ENCODE measurements around the gene NDUFC1. TPM values are rescaled to one million over a fixed set of nuclear protein-coding genes. Genes with fewer than 3 reads are reported as not detected.

Gene NDUFC1
- total RNA-seq, 4 donors from 2014 or later = 7.6 to 68.0 (median 35.3) TPM

DNA sequence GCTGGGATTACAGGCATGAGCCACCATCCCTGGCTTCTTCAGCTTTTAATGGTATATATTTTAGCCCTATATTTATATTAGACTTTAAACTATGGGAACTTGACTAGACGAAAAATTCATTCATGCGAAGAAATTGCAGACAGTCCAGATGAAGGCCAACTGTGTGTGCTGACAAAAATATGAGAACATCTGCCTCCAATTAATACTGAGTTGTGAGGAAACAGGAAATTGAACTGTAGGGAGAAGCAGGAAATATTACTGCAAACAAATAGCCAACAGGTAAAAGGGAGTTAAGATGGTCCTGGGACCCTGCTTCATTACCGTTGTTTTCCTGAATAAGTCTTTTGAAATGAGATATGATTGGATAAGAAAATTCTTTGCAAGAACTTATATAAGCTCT, 48.6 kb downstream of the NDUFC1 start:
- Histone ChIP-seq H3K9me3 (no peaks in the 10 kb centered on the region), H3K27ac (no peak overlapping the region), H3K36me3 (no peaks in the 10 kb centered on the region), H3K4me3 (no peak overlapping the region), H3K4me1 (no peaks in the 10 kb centered on the region), H3K27me3 (no peaks in the 10 kb centered on the region)
- TF ChIP-seq EP300 (IDR thresholded peaks at IDR 0.05; ENCODE audit: low read depth) (no peak), POLR2AphosphoS5 (IDR thresholded peaks at IDR 0.05) (no peak), POLR2A (IDR thresholded peaks at IDR 0.05) (no peak)
- TF ChIP-seq, protein P1, sequence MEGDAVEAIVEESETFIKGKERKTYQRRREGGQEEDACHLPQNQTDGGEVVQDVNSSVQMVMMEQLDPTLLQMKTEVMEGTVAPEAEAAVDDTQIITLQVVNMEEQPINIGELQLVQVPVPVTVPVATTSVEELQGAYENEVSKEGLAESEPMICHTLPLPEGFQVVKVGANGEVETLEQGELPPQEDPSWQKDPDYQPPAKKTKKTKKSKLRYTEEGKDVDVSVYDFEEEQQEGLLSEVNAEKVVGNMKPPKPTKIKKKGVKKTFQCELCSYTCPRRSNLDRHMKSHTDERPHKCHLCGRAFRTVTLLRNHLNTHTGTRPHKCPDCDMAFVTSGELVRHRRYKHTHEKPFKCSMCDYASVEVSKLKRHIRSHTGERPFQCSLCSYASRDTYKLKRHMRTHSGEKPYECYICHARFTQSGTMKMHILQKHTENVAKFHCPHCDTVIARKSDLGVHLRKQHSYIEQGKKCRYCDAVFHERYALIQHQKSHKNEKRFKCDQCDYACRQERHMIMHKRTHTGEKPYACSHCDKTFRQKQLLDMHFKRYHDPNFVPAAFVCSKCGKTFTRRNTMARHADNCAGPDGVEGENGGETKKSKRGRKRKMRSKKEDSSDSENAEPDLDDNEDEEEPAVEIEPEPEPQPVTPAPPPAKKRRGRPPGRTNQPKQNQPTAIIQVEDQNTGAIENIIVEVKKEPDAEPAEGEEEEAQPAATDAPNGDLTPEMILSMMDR (IDR thresholded peaks at IDR 0.05) = no peak
- intact Hi-C loops (cut with DNase I; ENCODE audit: low total_unique reads) (no loop called here), in situ Hi-C loops (cut with MboI; ENCODE audit: low pct_ligation_motif_present in 1 of 4, low pct_unique_long_range_greater_than_20kb in 1 of 4, low sequenced_read_pairs in 3 of 4) (no loop called here)
- DNase-seq = no peak
- 86 to 98% methylated on average over 3 of the region's 3 CpGs for WGBS, 2 donors (ENCODE audit: low coverage in 1 of 2)

DNA sequence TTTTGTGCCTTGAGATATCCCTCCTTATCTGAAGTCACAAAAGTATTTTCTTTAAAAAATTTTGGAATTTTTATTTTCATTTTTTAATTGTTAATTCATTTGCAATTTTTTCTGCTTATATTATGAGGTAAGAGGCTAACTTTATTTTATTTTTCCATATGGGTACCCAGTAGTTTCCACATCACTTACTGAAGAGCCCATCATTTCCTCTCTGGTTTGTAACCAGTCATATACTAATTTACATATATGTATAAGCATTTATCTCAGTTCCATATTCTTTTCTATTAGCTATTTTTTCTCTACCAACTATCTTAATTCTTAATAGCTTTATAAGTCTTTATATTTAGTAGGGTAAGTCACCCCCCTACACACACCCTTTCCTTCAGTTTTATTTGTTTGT, 49.2 kb downstream of the NDUFC1 start:
- intact Hi-C loops (cut with DNase I; ENCODE audit: low total_unique reads) (no loop called here), in situ Hi-C loops (cut with MboI; ENCODE audit: low pct_ligation_motif_present in 1 of 4, low pct_unique_long_range_greater_than_20kb in 1 of 4, low sequenced_read_pairs in 3 of 4) (no loop called here)
- Histone ChIP-seq H3K4me1 (no peaks in the 10 kb centered on the region), H3K27ac (no peak overlapping the region), H3K4me3 (no peak overlapping the region), H3K27me3 (no peaks in the 10 kb centered on the region), H3K36me3 (no peaks in the 10 kb centered on the region), H3K9me3 (no peaks in the 10 kb centered on the region)
- no peak for DNase-seq
- TF ChIP-seq, protein P1 (IDR thresholded peaks at IDR 0.05) = no peak
- TF ChIP-seq POLR2A (IDR thresholded peaks at IDR 0.05) = no peak
- no peak for TF ChIP-seq EP300 (IDR thresholded peaks at IDR 0.05; ENCODE audit: low read depth)

DNA sequence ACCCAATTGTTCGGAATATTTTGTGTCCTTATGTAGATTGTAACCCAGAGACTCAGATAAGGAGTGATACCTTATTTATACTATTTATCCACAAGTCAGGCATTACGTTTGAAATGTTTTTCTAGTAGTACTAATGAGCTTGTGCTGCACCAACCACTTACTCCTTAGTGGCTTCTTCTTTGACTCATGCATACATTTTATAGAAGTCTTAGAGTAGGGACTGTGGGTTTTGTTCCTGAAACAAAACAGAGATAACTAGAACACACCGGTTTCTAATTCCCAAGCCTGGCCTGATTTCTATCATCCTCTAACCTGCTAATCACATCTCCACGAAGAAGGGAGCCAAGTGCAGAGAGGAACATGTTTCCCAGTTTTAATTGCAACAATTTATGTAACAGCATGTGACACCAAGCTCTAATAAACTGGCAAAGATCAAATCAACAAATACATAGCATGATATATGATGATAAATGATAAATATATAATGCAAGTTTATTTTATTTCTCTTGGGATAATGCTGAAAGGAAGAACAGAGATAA, 54.5 kb downstream of the NDUFC1 start:
- H3K4me3 ChIP-seq = no peak overlapping the region
- H3K36me3 ChIP-seq = no peaks in the 10 kb centered on the region
- peaks cover 0 to 5% (median 0%) of the 10 kb centered on the region in 4 donors for H3K4me1 ChIP-seq
- H3K27ac ChIP-seq = no peak overlapping the region
- intact Hi-C loops (cut with DNase I; ENCODE audit: low total_unique reads) = no loop called here
- no peak for TF ChIP-seq POLR2A (IDR thresholded peaks at IDR 0.05)
- TF ChIP-seq, protein P1 (IDR thresholded peaks at IDR 0.05) = no peak
- TF ChIP-seq EP300 (IDR thresholded peaks at IDR 0.05; ENCODE audit: low read depth) = no peak
- TF ChIP-seq POLR2AphosphoS5 (IDR thresholded peaks at IDR 0.05) = no peak
- no peaks in the 10 kb centered on the region for H3K27me3 ChIP-seq
- WGBS, 2 donors (ENCODE audit: low coverage in 1 of 2) = 71 to 75% methylated on average over 3 to 4 of the region's 4 CpGs
- H3K9me3 ChIP-seq = no peaks in the 10 kb centered on the region
- in situ Hi-C loops (cut with MboI; ENCODE audit: low pct_ligation_motif_present in 1 of 4, low pct_unique_long_range_greater_than_20kb in 1 of 4, low sequenced_read_pairs in 3 of 4) = no loop called here
- no peak for DNase-seq

DNA sequence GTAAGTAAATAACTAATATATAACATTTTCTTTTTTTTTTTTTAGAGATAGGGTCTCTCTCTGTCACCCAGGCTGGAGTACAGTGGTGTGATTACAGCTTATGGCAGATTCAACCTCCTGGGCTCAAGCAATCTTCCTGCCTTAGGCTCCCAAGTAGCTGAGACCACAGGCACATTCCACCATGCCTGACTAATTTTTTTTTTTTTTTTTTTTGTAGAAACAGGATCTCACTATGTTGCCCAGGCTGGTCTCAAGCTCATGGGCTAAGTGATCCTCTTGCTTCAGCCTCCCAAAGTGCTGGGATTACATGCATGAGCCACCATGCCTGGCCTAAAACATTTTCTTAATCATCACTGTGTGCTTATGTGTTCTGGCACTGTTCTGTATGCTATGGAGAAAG, 55.0 kb downstream of the NDUFC1 start:
- no peaks in the 10 kb centered on the region for H3K27me3 ChIP-seq
- in situ Hi-C loops (cut with MboI; ENCODE audit: low pct_ligation_motif_present in 1 of 4, low pct_unique_long_range_greater_than_20kb in 1 of 4, low sequenced_read_pairs in 3 of 4) (no loop called here), intact Hi-C loops (cut with DNase I; ENCODE audit: low total_unique reads) (no loop called here)
- H3K9me3 ChIP-seq = no peaks in the 10 kb centered on the region
- peaks cover 0 to 9% (median 0%) of the 10 kb centered on the region in 4 donors for H3K4me1 ChIP-seq
- no peak overlapping the region for H3K27ac ChIP-seq
- TF ChIP-seq POLR2AphosphoS5 (IDR thresholded peaks at IDR 0.05) (no peak), EP300 (IDR thresholded peaks at IDR 0.05; ENCODE audit: low read depth) (no peak), POLR2A (IDR thresholded peaks at IDR 0.05) (no peak)
- TF ChIP-seq, protein P1 (IDR thresholded peaks at IDR 0.05) = no peak
- H3K4me3 ChIP-seq = no peak overlapping the region
- DNase-seq = no peak
- H3K36me3 ChIP-seq = no peaks in the 10 kb centered on the region

All from transverse colon (tissue), 4 donors.